H9 (cell line): ENCODE measurements around the gene KREMEN1. TPM values are rescaled to one million over a fixed set of nuclear protein-coding genes. Genes with fewer than 3 reads are reported as not detected.

Source experiments
- DNase-seq: peaks from one replicate; pipeline ENCODE4 v3.0.0-alpha.2; 2017
- H2AFZ ChIP-seq: one replicate; pipeline ENCODE4 v1.6.1; 2013; ENCODE audit warnings: mild to moderate bottlenecking, low read length, control low read depth, moderate library complexity
- H2AK5ac ChIP-seq: 2 replicates; pipeline ENCODE4 v1.6.1; 2013; ENCODE audit warnings: low read length, control low read depth, mixed read lengths; ENCODE audit not compliant: insufficient read length
- H2BK120ac ChIP-seq: one replicate; pipeline ENCODE4 v1.6.1; 2013; ENCODE audit warnings: low read depth, mild to moderate bottlenecking, low read length, control low read depth, inconsistent platforms; ENCODE audit not compliant: poor library complexity, severe bottlenecking
- H2BK12ac ChIP-seq: 2 replicates; pipeline ENCODE4 v1.6.1; 2013; ENCODE audit warnings: low read length, control low read depth, mixed read lengths, low read depth; ENCODE audit not compliant: insufficient read length
- H2BK15ac ChIP-seq: 2 replicates; pipeline ENCODE4 v1.6.1; 2013; ENCODE audit warnings: low read depth, low read length, control low read depth
- H2BK20ac ChIP-seq: one replicate; pipeline ENCODE4 v1.6.1; 2013; ENCODE audit warnings: low read depth, mild to moderate bottlenecking, low read length, control low read depth, inconsistent platforms; ENCODE audit not compliant: poor library complexity, severe bottlenecking
- H2BK5ac ChIP-seq: 2 replicates; pipeline ENCODE4 v1.6.1; 2013; ENCODE audit warnings: low read length, control low read depth, mixed read lengths; ENCODE audit not compliant: insufficient read length
- H3K14ac ChIP-seq: 2 replicates; pipeline ENCODE4 v1.6.1; 2013; ENCODE audit warnings: low read length, control low read depth; ENCODE audit not compliant: insufficient read depth
- H3K18ac ChIP-seq: 2 replicates; pipeline ENCODE4 v1.6.1; 2013; ENCODE audit warnings: low read depth, mild to moderate bottlenecking, mixed read lengths, low read length, control low read depth; ENCODE audit not compliant: insufficient read length
- H3K23ac ChIP-seq: 2 replicates; pipeline ENCODE4 v1.6.1; 2013; ENCODE audit warnings: low read length, control low read depth, mixed read lengths, low read depth; ENCODE audit not compliant: insufficient read length
- H3K23me2 ChIP-seq: 2 replicates; pipeline ENCODE4 v1.6.1; 2013; ENCODE audit warnings: low read depth, mild to moderate bottlenecking, mixed read lengths, low read length, control low read depth; ENCODE audit not compliant: insufficient read length, poor library complexity, severe bottlenecking
- H3K27ac ChIP-seq: 2 replicates; pipeline ENCODE4 v1.5.1; 2013; ENCODE audit warnings: low read length, control low read depth, mixed read lengths, low read depth; ENCODE audit not compliant: insufficient read length
- H3K27me3 ChIP-seq: 2 replicates; pipeline ENCODE4 v1.6.1; 2013; ENCODE audit warnings: low read length, control low read depth, inconsistent platforms; ENCODE audit not compliant: insufficient read depth
- H3K4ac ChIP-seq: 2 replicates; pipeline ENCODE4 v1.6.1; 2013; ENCODE audit warnings: low read depth, mild to moderate bottlenecking, control low read depth, inconsistent platforms, low read length, moderate library complexity
- H3K4me1 ChIP-seq: 2 replicates; pipeline ENCODE4 v1.6.1; 2013; ENCODE audit warnings: low read length, control low read depth, inconsistent platforms; ENCODE audit not compliant: insufficient read depth
- H3K4me2 ChIP-seq: 2 replicates; pipeline ENCODE4 v1.6.1; 2013; ENCODE audit warnings: low read length, control low read depth, mixed read lengths; ENCODE audit not compliant: insufficient read length, insufficient read depth
- H3K56ac ChIP-seq: 2 replicates; pipeline ENCODE4 v1.6.1; 2013; ENCODE audit warnings: low read depth, mild to moderate bottlenecking, mixed read lengths, low read length, control low read depth; ENCODE audit not compliant: insufficient read length
- H3K79me1 ChIP-seq: 2 replicates; pipeline ENCODE4 v1.6.1; 2013; ENCODE audit warnings: low read depth, mild to moderate bottlenecking, moderate library complexity, low read length, control low read depth, inconsistent platforms; ENCODE audit not compliant: insufficient read depth, poor library complexity, severe bottlenecking
- H3K79me2 ChIP-seq: 2 replicates; pipeline ENCODE4 v1.6.1; 2013; ENCODE audit warnings: low read length, control low read depth, inconsistent platforms; ENCODE audit not compliant: insufficient read depth
- H3K9ac ChIP-seq: 2 replicates; pipeline ENCODE4 v1.6.1; 2013; ENCODE audit warnings: low read length, control low read depth, mixed read lengths; ENCODE audit not compliant: insufficient read length; ENCODE audit errors: extremely low read depth
- H3K9me3 ChIP-seq: one replicate; pipeline ENCODE4 v1.6.1; 2013; ENCODE audit warnings: low read depth, low read length, inconsistent platforms; ENCODE audit not compliant: control insufficient read depth
- H3T11ph ChIP-seq: one replicate; pipeline ENCODE4 v1.6.1; 2013; ENCODE audit warnings: mild to moderate bottlenecking, low read length, control low read depth, inconsistent platforms
- H4K20me1 ChIP-seq: one replicate; pipeline ENCODE4 v1.6.1; 2013; ENCODE audit not compliant: control insufficient read depth, insufficient read length, insufficient read depth
- H4K5ac ChIP-seq: 2 replicates; pipeline ENCODE4 v1.6.1; 2013; ENCODE audit warnings: low read depth, mild to moderate bottlenecking, mixed read lengths, low read length, control low read depth; ENCODE audit not compliant: insufficient read length
- H4K8ac ChIP-seq: replicated peaks from 2 replicates; pipeline ENCODE4 v1.6.1; 2013; ENCODE audit warnings: low read length, control low read depth, mixed read lengths, low read depth; ENCODE audit not compliant: insufficient read length
- H4K91ac ChIP-seq: 2 replicates; pipeline ENCODE4 v1.6.1; 2013; ENCODE audit warnings: low read depth, mild to moderate bottlenecking, moderate library complexity, mixed read lengths, low read length, control low read depth; ENCODE audit not compliant: insufficient read length
- H3K27ac Mint-ChIP-seq, 3 experiments: 2 replicates in 2 of 3; 3 replicates in 1 of 3; pipeline ENCODE4 v1.8.0; 2020 to 2021; ENCODE audit warnings: mixed read lengths in 3 of 3, mild to moderate bottlenecking in 1 of 3, moderate library complexity in 1 of 3
- H3K27me3 Mint-ChIP-seq: 2 replicates; pipeline ENCODE4 v1.8.0; 2021; ENCODE audit warnings: low read depth, mild to moderate bottlenecking, moderate library complexity, mixed read lengths
- H3K36me3 Mint-ChIP-seq, 3 experiments: 2 replicates in 2 of 3; 3 replicates in 1 of 3; pipeline ENCODE4 v1.8.0; 2020 to 2021; ENCODE audit warnings: low read depth in 3 of 3, mixed read lengths in 3 of 3; ENCODE audit not compliant: insufficient read depth in 1 of 3
- H3K4me1 Mint-ChIP-seq, 2 experiments: 2 replicates each; pipeline ENCODE4 v1.8.0; 2020; ENCODE audit warnings: mixed read lengths in 2 of 2
- H3K4me3 Mint-ChIP-seq, 2 experiments: 2 replicates in 1 of 2; 3 replicates in 1 of 2; pipeline ENCODE4 v1.8.0; 2020 to 2021; ENCODE audit warnings: mild to moderate bottlenecking in 2 of 2, mixed read lengths in 2 of 2, moderate library complexity in 1 of 2
- H3K9me3 Mint-ChIP-seq, 2 experiments: 2 replicates in 1 of 2; 3 replicates in 1 of 2; pipeline ENCODE4 v1.8.0; 2020; ENCODE audit warnings: mild to moderate bottlenecking in 2 of 2, mixed read lengths in 2 of 2, moderate library complexity in 1 of 2
- WGBS: extraction: QIAGEN DNeasy Blood & Tissue Kit; methylation state at CpG from one replicate; pipeline ENCODE4 v1.1.7; 2013; ENCODE audit warnings: missing lambda C conversion rate, low lambda C conversion rate, mixed read lengths; ENCODE audit not compliant: insufficient read length; ENCODE audit errors: extremely low coverage; 5-methylcytosine and 5-hydroxymethylcytosine counted together
- total RNA-seq: library from RNA; stranded (reverse); gene quantifications from 2 replicates; pipeline ENCODE4 v1.2.1, GENCODE V29; 2021
- TF ChIP-seq, protein P1 (sequence below): fragments of 200-600 bp; sonication (generic); conservative IDR thresholded peaks from 3 replicates; pipeline ENCODE4 v1.8.0; 2021; ENCODE audit warnings: antibody characterized with exemption, mild to moderate bottlenecking

KREMEN1 gene
- total RNA-seq, 1 experiment from 2014 or later: 2.4 TPM

DNA sequence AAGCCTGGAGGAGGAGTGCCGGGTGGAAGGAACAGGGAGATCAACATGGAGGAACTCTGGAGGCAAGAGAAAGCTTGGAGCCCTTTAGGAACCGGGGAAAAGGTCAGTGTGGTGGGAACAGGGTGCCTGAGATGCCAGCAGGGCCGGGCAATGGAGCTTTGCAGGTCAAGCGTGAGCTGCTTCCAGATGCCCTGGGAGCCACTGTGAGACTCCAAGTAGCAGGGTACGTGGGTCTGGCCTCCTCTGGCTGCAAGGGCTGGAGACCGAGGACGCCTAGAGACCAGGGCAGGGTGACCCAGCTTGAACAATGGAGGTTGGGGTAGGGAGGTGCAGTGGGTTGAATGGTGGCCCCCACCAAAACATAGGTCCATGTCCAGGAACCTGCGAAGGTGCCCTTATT lies 117.2 kb downstream of the KREMEN1 start:
- no peaks in the 10 kb centered on the region for H3K9me3 ChIP-seq
- Mint-ChIP-seq H3K9me3 (peaks cover 2% of the 10 kb centered on the region in 2 experiments; a peak in 3 of 5 replicates), H3K27ac (peak overlapping the region in 1 of 3 experiments; percentile 83; a peak in 2 of 7 replicates), H3K4me1 (peaks cover under 1 to 5% of the 10 kb centered on the region in 2 experiments), H3K27me3 (peaks cover 2% of the 10 kb centered on the region), H3K36me3 (peaks cover 0 to 2% (median 2%) of the 10 kb centered on the region in 3 experiments; a peak in 3 of 7 replicates), H3K4me3 (no peak overlapping the region)
- no peak overlapping the region for H2BK20ac ChIP-seq
- H2AFZ ChIP-seq: no peak overlapping the region
- H4K20me1 ChIP-seq: no peaks in the 10 kb centered on the region
- H3K23ac ChIP-seq: no peak overlapping the region
- no peak overlapping the region for H2BK15ac ChIP-seq
- TF ChIP-seq, protein P1, sequence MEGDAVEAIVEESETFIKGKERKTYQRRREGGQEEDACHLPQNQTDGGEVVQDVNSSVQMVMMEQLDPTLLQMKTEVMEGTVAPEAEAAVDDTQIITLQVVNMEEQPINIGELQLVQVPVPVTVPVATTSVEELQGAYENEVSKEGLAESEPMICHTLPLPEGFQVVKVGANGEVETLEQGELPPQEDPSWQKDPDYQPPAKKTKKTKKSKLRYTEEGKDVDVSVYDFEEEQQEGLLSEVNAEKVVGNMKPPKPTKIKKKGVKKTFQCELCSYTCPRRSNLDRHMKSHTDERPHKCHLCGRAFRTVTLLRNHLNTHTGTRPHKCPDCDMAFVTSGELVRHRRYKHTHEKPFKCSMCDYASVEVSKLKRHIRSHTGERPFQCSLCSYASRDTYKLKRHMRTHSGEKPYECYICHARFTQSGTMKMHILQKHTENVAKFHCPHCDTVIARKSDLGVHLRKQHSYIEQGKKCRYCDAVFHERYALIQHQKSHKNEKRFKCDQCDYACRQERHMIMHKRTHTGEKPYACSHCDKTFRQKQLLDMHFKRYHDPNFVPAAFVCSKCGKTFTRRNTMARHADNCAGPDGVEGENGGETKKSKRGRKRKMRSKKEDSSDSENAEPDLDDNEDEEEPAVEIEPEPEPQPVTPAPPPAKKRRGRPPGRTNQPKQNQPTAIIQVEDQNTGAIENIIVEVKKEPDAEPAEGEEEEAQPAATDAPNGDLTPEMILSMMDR: no peak
- H3K79me2 ChIP-seq: no peaks in the 10 kb centered on the region
- no peak overlapping the region for H3T11ph ChIP-seq
- H3K56ac ChIP-seq: no peak overlapping the region
- no peaks in the 10 kb centered on the region for H3K27me3 ChIP-seq
- H3K4me1 ChIP-seq: no peaks in the 10 kb centered on the region
- no peak overlapping the region for H2AK5ac ChIP-seq
- no peak overlapping the region for H3K27ac ChIP-seq
- H3K4me2 ChIP-seq: no peak overlapping the region
- DNase-seq: no peak
- H3K79me1 ChIP-seq: no peaks in the 10 kb centered on the region
- no peak overlapping the region for H2BK120ac ChIP-seq
- no peak overlapping the region for H4K8ac ChIP-seq
- H3K14ac ChIP-seq: no peak overlapping the region
- H2BK5ac ChIP-seq: no peak overlapping the region
- no peak overlapping the region for H4K91ac ChIP-seq
- WGBS: no CpG with 5 or more reads among the region's 8 CpGs
- no peak overlapping the region for H3K18ac ChIP-seq
- H3K4ac ChIP-seq: no peak overlapping the region
- H3K23me2 ChIP-seq: no peaks in the 10 kb centered on the region
- no peak overlapping the region for H3K9ac ChIP-seq
- H2BK12ac ChIP-seq: no peak overlapping the region
- H4K5ac ChIP-seq: no peak overlapping the region
